HG03064 (cell line): ENCODE results near the gene SRRT.
"Not testable (repeated sequence)": the region's sequence is repeated elsewhere in the genome, so short reads cannot be mapped to it uniquely, and the experiment has no call there.

Experiments used
- ATAC-seq: cut with Tn5 transposase; IDR thresholded peaks from one replicate; pipeline ENCODE4 v1.9.1; 2021; ENCODE audit warnings: low read depth; ENCODE audit not compliant: unreplicated experiment

SRRT gene

DNA sequence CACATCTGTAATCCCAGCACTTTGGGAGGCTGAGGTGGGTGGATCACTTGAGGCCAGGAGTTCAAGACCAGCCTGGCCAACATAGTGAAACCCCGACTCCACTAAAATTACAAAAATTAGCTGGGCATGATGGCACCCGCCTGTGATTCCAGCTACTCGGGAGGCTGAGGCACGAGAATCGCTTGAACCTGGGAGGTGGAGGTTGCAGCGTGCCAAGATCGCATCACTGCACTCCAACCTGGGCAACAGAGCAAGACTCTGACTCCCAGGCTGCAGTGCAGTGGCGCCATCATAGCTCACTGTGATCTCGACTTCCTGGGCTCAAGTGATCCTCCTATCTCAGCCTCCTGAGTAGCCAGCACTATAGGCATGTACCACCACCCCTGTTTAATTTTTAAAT lies 20.0 kb upstream of the SRRT start:
- ATAC-seq, result not testable (repeated sequence)

DNA sequence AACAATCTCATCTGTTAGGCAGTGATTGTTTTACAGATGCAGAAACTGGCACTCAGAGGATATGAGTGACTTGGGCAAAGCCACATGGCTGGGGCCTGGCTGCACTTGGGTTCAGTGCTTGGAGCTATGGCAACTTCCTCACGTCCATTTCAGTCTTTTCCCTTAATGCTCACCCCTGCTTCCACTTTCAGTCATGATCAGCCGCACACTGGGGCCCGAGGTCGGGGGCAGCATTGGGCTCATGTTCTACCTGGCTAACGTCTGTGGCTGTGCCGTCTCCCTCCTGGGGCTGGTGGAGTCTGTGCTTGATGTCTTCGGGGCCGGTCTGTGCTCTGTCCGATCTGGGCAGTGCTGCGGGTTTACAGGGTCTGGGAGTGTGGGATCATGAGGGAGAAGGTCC lies 19.4 kb upstream of the SRRT start:
- ATAC-seq, result no peak

DNA sequence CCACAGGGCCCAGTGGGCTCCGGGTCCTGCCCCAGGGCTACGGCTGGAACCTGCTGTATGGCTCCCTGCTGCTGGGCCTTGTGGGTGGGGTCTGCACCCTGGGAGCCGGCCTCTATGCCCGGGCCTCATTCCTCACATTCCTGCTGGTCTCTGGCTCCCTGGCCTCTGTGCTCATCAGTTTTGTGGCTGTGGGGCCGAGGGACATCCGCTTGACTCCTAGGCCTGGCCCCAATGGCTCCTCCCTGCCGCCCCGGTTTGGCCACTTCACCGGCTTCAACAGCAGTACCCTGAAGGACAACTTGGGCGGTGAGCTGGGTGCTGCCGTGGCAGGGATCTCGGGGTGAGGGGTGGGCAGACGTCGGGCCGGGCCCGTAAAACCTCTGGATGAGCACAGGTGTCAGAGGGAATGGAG lies 18.0 kb upstream of the SRRT start:
- no peak for ATAC-seq

- ATAC-seq, result no peak
Measured at GRCh38 chr7:100859856-100860255, 15.0 kb upstream of the SRRT start.

GRCh38 chr7:100860702-100861615 lies 13.9 kb upstream of the SRRT start:
- ATAC-seq, result no peak

- ATAC-seq, result no peak
Measured at GRCh38 chr7:100861616-100861985, 13.3 kb upstream of the SRRT start.

GRCh38 chr7:100863406-100863950 lies 11.4 kb upstream of the SRRT start:
- no peak for ATAC-seq

DNA sequence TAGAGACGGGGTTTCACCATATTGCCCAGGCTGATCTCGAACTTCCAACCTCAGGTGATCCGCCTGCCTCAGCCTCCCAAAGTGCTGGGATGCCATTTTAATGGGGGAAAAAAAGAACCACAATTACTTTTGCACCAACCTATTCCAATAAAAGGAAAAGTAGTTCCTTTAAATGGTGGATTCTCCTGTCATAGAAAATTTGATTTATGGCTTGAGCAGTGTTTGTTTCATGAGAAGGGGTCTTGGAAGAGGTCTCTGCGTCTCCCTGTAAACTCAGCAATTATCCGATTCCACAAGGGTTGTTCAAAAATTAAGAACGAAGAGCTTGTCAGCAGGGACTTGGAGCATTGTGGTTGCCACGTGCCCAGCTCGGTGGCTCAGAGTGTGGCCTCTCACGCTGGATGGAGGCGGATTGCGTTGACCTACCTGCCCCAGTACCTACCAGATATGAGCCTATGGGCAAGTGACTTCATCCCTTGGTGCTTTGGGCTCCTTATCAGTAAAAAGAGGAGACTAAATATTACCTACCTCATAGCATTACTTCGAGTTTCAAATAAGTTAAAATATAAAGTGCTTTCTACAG lies 10.5 kb upstream of the SRRT start:
- ATAC-seq, result no peak

GRCh38 chr7:100865372-100865911 lies 9.5 kb upstream of the SRRT start:
- no peak for ATAC-seq

GRCh38 chr7:100865938-100866728 lies 8.8 kb upstream of the SRRT start:
- ATAC-seq, result no peak

GRCh38 chr7:100866729-100867039 lies 8.2 kb upstream of the SRRT start:
- ATAC-seq, result no peak

DNA sequence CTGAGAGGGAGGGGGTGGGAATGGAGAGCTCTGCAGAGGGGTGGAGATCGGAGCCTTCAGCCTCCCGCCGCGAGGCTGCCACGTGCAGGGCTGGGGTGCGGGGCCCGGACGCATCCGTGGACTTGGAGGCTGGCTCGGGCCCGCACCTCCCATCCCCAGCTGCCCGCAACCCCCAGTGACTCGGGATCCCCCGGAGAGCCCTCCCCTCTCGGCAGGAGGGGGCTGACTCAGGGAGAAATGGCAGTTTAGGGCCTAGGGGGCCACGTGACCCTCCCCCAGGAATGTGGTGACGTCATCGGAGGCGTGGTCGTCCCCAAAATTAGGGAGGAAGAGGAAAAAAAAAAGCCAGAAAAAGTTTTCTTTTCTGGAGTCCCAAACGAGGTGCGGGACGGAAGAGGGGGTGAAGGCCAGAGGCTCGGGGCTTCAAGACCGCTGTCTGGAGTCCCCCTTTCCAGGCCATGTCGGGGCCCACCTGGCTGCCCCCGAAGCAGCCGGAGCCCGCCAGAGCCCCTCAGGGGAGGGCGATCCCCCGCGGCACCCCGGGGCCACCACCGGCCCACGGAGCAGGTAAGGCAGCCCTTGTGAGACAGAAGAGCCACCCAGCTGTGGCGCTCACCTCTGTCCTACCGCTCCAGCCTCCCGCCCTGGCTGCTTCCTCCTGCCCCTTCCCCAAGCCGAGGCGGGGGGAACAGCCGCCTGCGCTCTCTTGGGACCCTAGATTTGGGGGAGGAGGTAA lies 7.7 kb upstream of the SRRT start, which contains the start of gene TRIP6:
TRIP6 (plus strand) TSS at position 348 of the 736 bp plus-strand sequence; CDS start at position 459, 111 bp downstream.
- no peak for ATAC-seq

DNA sequence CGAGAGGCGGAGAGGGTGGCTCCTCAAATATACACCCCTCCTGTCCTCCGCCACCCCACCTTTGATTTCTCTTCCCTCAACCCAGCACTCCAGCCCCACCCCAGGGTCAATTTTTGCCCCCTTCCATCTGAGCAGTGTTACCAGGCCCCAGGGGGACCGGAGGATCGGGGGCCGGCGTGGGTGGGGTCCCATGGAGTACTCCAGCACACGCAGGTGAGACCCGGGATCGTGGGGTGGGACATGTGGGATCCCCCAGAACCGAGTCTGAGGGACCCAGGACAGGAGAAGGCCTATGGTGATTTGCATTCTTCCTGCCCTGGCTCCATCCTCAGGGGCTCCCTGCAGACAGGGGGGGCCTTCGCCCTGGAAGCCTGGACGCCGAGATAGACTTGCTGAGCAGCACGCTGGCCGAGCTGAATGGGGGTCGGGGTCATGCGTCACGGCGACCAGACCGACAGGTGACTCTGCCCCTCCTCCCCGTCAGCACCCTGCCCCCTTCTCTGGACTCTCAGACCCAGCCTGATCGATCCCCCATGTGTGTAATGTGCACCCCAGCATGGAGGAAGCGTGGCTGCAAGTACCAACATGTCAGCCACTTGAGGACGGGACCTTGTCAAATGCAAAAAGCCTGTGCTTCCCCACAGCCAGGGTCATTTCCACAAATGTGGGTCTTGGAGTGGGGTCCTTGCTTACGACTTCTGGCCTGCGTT lies 7.0 kb upstream of the SRRT start:
- no peak for ATAC-seq

- no peak for ATAC-seq
Measured at GRCh38 chr7:100873599-100874299, 1.2 kb upstream of the SRRT start.

DNA sequence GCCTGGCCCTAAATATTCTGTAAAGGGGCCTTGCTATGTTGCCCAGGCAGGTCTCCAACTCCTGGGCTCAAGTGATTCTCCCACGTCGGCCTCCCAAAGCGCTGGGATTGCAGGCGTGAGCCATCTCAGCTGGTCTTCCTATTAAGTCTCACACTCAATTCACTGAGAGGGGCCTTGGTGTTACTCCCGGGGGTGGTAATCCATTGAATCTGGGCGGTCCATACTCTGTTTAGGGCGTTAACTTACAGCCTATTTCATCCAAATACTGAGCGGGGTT lies 665 bp upstream of the SRRT start:
- no peak for ATAC-seq

- ATAC-seq, result peak; percentile 36
Measured at GRCh38 chr7:100875356-100875751, 451 bp downstream of the SRRT start.

GRCh38 chr7:100878013-100878412 lies 3.1 kb downstream of the SRRT start:
- ATAC-seq, result no peak

- no peak for ATAC-seq
Measured at GRCh38 chr7:100878685-100879084, 3.8 kb downstream of the SRRT start.

- no peak for ATAC-seq
Measured at GRCh38 chr7:100879685-100880261, 4.9 kb downstream of the SRRT start.
